Fibroblast of lung (primary cell): ENCODE data around the gene MAGI2.

Source experiments
- CTCF ChIP-seq, 2 donors: IDR thresholded peaks in 1 of 2; conservative IDR thresholded peaks in 1 of 2; 1 replicate in 1 of 2; 2 replicates in 1 of 2; pipeline ENCODE4 v1.5.1; 2011 to 2012; ENCODE audit warnings: low read length in 2 of 2, control low read depth in 1 of 2, inconsistent platforms in 1 of 2, low read depth in 1 of 2, mild to moderate bottlenecking in 1 of 2
- EZH2 ChIP-seq: IDR thresholded peaks from 2 replicates; pipeline ENCODE4 v1.5.1; 2012; ENCODE audit warnings: low read length, control low read depth, mild to moderate bottlenecking; ENCODE audit errors: missing control alignments

GRCh38 chr7:78218051-78218450, 1235.4 kb downstream of the MAGI2 start:
- TF ChIP-seq CTCF (conservative IDR thresholded peaks at IDR 0.05 in 1 of 2, IDR thresholded peaks at IDR 0.05 in 1 of 2; ENCODE audit: low read depth in 1 of 2, low read length in 2 of 2) (no peak), EZH2 (no peak)
